SK-N-SH (cell line): ENCODE measurements around the gene ISY1. TPM values are rescaled to one million over a fixed set of nuclear protein-coding genes. Genes with fewer than 3 reads are reported as not detected.
"Not testable (repeated sequence)": the region's sequence is repeated elsewhere in the genome, so short reads cannot be mapped to it uniquely, and the experiment has no call there.

Experiments
- CTCF ChIA-PET: fragments of 300-600, 350-600 bp; formaldehyde crosslinking; extraction: SDS; loops from one replicate; lab custom pipeline; 2021; lab: Yijun Ruan, JAX
- POLR2A ChIA-PET: fragments of 350-600 bp; sonication (Branson Sonifier 250); formaldehyde crosslinking; extraction: SDS; loops from one replicate; lab custom pipeline; 2020; ENCODE audit warnings: antibody characterized with exemption, inconsistent platforms; lab: Yijun Ruan, JAX
- DNase-seq: peaks from one replicate; pipeline ENCODE4 v3.0.0; 2012
- H2AFZ ChIP-seq: fragments of 200-600 bp; sonication (generic); 2 replicates; pipeline ENCODE4 v1.8.1; 2016; ENCODE audit warnings: antibody characterized with exemption, mild to moderate bottlenecking, low read depth
- H3F3A ChIP-seq: fragments of 200-600 bp; sonication (generic); replicated peaks from 2 replicates; pipeline ENCODE3; 2016; ENCODE audit warnings: antibody characterized with exemption, mild to moderate bottlenecking; ENCODE audit not compliant: insufficient read depth
- H3K27ac ChIP-seq, 2 experiments: fragments of 200-500 bp in 1 of 2; fragments of 200-600 bp in 1 of 2; sonication (Bioruptor generic) in 1 of 2; sonication (generic), shearing (Covaris generic) in 1 of 2; 2 replicates each; pipeline versions ENCODE4 v1.5.1 to v1.6.1; 2014 to 2016; ENCODE audit warnings: low read depth in 2 of 2, inconsistent platforms in 1 of 2, low read length in 1 of 2, mild to moderate bottlenecking in 1 of 2, mixed read lengths in 1 of 2
- H3K27me3 ChIP-seq: fragments of 200-600 bp; sonication (generic), shearing (Covaris generic); 2 replicates; pipeline ENCODE4 v1.6.1; 2016; ENCODE audit warnings: mixed run types; ENCODE audit not compliant: insufficient read depth
- H3K36me3 ChIP-seq, 2 experiments: fragments of 200-500 bp in 1 of 2; fragments of 200-600 bp in 1 of 2; sonication (Bioruptor generic) in 1 of 2; sonication (generic) in 1 of 2; replicated peaks in 1 of 2; 2 replicates each; pipeline versions ENCODE3 to v1.5.1; 2014 to 2016; ENCODE audit warnings: low read length in 1 of 2, mild to moderate bottlenecking in 1 of 2; ENCODE audit not compliant: insufficient read depth in 2 of 2, control insufficient read depth in 1 of 2
- H3K4me1 ChIP-seq, 2 experiments: fragments of 200-500 bp in 1 of 2; fragments of 200-600 bp in 1 of 2; sonication (Bioruptor generic) in 1 of 2; sonication (generic), shearing (Covaris generic) in 1 of 2; 2 replicates each; pipeline versions ENCODE4 v1.5.1 to v1.6.1; 2014 to 2016; ENCODE audit warnings: low read depth in 1 of 2, low read length in 1 of 2, mixed run types in 1 of 2; ENCODE audit not compliant: insufficient read depth in 2 of 2, control insufficient read depth in 1 of 2
- H3K4me2 ChIP-seq: fragments of 200-600 bp; sonication (generic), shearing (Covaris generic); 2 replicates; pipeline ENCODE4 v1.6.1; 2017; ENCODE audit warnings: mixed run types
- H3K4me3 ChIP-seq, 2 experiments: fragments of 200-500 bp in 1 of 2; fragments of 200-600 bp in 1 of 2; sonication (Bioruptor generic) in 1 of 2; sonication (generic), shearing (Covaris generic) in 1 of 2; 2 replicates each; pipeline versions ENCODE4 v1.5.1 to v1.8.1; 2014 to 2016; ENCODE audit warnings: low read depth in 2 of 2, inconsistent platforms in 1 of 2, low read length in 1 of 2, mild to moderate bottlenecking in 1 of 2, mixed read lengths in 1 of 2, moderate library complexity in 1 of 2
- H3K79me2 ChIP-seq: fragments of 200-600 bp; sonication (generic); 2 replicates; pipeline ENCODE4 v1.8.1; 2017; ENCODE audit warnings: mild to moderate bottlenecking; ENCODE audit not compliant: insufficient read depth
- H3K9ac ChIP-seq: fragments of 200-600 bp; sonication (generic); 2 replicates; pipeline ENCODE4 v1.6.1; 2017; ENCODE audit warnings: mixed run types
- H3K9me2 ChIP-seq: fragments of 200-600 bp; sonication (generic); 2 replicates; pipeline ENCODE4 v1.6.1; 2017; ENCODE audit warnings: mixed run types
- H3K9me3 ChIP-seq: fragments of 200-600 bp; sonication (generic); 2 replicates; pipeline ENCODE4 v1.6.1; 2017; ENCODE audit warnings: mixed run types, mild to moderate bottlenecking, moderate library complexity
- H4K20me1 ChIP-seq: fragments of 200-600 bp; sonication (generic); 2 replicates; pipeline ENCODE4 v1.6.1; 2017; ENCODE audit warnings: mild to moderate bottlenecking, mixed run types; ENCODE audit not compliant: insufficient read depth
- CHD2 ChIP-seq: fragments of 150-350 bp; IDR thresholded peaks from 2 replicates; pipeline ENCODE4 v1.6.1; 2018; ENCODE audit warnings: low read length; ENCODE audit not compliant: partially characterized antibody
- EP300 ChIP-seq, 2 experiments: IDR thresholded peaks; 2 replicates each; pipeline versions ENCODE4 v1.4.0 to v1.6.1; 2012; ENCODE audit warnings: borderline replicate concordance in 1 of 2, low read depth in 1 of 2, low read length in 1 of 2
- EZH2phosphoT487 ChIP-seq: fragments of 200-600 bp; sonication (generic); IDR thresholded peaks from 2 replicates; pipeline ENCODE4 v1.6.1; 2017; ENCODE audit warnings: low read depth, mixed run types, mild to moderate bottlenecking, antibody characterized with exemption, moderate library complexity, borderline replicate concordance
- FOXJ3 ChIP-seq: sonication (generic); formaldehyde crosslinking; IDR thresholded peaks from 2 replicates; pipeline ENCODE4 v1.5.1; 2020; ENCODE audit warnings: mild to moderate bottlenecking, missing genetic modification reagents
- GABPA ChIP-seq: IDR thresholded peaks from 2 replicates; pipeline ENCODE4 v1.4.0; 2012; ENCODE audit warnings: low read depth, mild to moderate bottlenecking
- GATA2 ChIP-seq: sonication (generic); formaldehyde crosslinking; IDR thresholded peaks from 2 replicates; pipeline ENCODE4 v1.5.0; 2020; ENCODE audit warnings: mild to moderate bottlenecking, missing genetic modification reagents
- NFIC ChIP-seq: IDR thresholded peaks from 2 replicates; pipeline ENCODE4 v1.4.0; 2012; ENCODE audit warnings: borderline replicate concordance
- NRF1 ChIP-seq: IDR thresholded peaks from 2 replicates; pipeline ENCODE4 v1.6.1; 2012; ENCODE audit warnings: low read depth, mild to moderate bottlenecking, low read length
- POLR2AphosphoS5 ChIP-seq: IDR thresholded peaks from 2 replicates; pipeline ENCODE4 v1.6.1; 2012; ENCODE audit warnings: low read depth, low read length
- RCOR1 ChIP-seq: fragments of 150-350 bp; IDR thresholded peaks from 2 replicates; pipeline ENCODE4 v1.6.1; 2017; ENCODE audit warnings: antibody characterized with exemption, low read length
- SIN3A ChIP-seq: IDR thresholded peaks from 2 replicates; pipeline ENCODE4 v1.6.1; 2012; ENCODE audit warnings: low read depth, mild to moderate bottlenecking, low read length, moderate library complexity, borderline replicate concordance
- SMC3 ChIP-seq: IDR thresholded peaks from 2 replicates; pipeline ENCODE4 v1.6.1; 2012; ENCODE audit warnings: low read depth, low read length, improper control_type of control experiment
- TAF1 ChIP-seq: IDR thresholded peaks from 2 replicates; pipeline ENCODE4 v1.6.1; 2012; ENCODE audit warnings: low read depth, mild to moderate bottlenecking, low read length, moderate library complexity, borderline replicate concordance
- TEAD4 ChIP-seq: IDR thresholded peaks from 2 replicates; pipeline ENCODE4 v1.4.0; 2012; ENCODE audit warnings: mild to moderate bottlenecking, borderline replicate concordance; ENCODE audit not compliant: insufficient read depth
- ZBTB33 ChIP-seq: IDR thresholded peaks from 2 replicates; pipeline ENCODE4 v1.4.0; 2012; ENCODE audit warnings: low read depth, borderline replicate concordance
- WGBS: methylation state at CpG from one replicate; pipeline ENCODE4 v1.1.6; 2017; ENCODE audit warnings: low lambda C conversion rate; 5-methylcytosine and 5-hydroxymethylcytosine counted together
- polyA plus RNA-seq, 3 experiments: library from polyadenylated mRNA; depleted of rRNA; stranded (reverse); fragments of >200 nt; gene quantifications; 2 replicates each; pipeline ENCODE4 v1.2.3, GENCODE V29; 2012
- TF ChIP-seq, protein P1 (sequence below): fragments of 150-350 bp; IDR thresholded peaks from 2 replicates; pipeline ENCODE4 v1.6.1; 2016; ENCODE audit warnings: mild to moderate bottlenecking, low read depth, low read length
- TF ChIP-seq, protein P2 (sequence below): IDR thresholded peaks from 2 replicates; pipeline ENCODE4 v1.4.0; 2012; ENCODE audit warnings: low read depth

Gene ISY1
- polyA plus RNA-seq, 1 of the 3 experiments (the other 2 are of a cell fraction), result 20.9 TPM

DNA sequence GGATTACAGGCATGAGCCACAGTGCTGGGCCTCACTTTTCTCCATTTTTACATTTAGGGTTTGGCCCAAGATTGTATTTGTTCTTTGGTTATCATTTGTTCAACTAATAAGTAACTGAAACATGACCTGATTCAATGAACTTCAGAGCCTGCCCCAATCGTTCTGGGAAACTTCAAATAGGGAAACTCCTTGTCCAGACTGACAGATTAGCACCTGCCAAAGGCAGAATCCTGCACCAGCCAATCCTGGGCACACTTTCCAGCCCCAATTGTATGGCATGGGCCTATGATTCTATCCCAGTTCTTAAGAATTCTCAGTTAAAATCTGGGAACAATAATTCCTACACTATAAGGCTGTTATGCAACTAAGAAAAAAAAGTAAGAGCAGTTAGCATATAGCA is 21.0 kb downstream of the ISY1 start:
- Histone ChIP-seq H4K20me1 (no peaks in the 10 kb centered on the region), H3K9ac (no peak overlapping the region), H2AFZ (no peak overlapping the region), H3K9me2 (no peaks in the 10 kb centered on the region), H3K4me2 (no peak overlapping the region), H3K27me3 (no peaks in the 10 kb centered on the region), H3F3A (no peaks in the 10 kb centered on the region), H3K9me3 (no peaks in the 10 kb centered on the region), H3K27ac (no peak overlapping the region), H3K36me3 (peaks cover 18 to 50% of the 10 kb centered on the region in 2 experiments), H3K79me2 (no peaks in the 10 kb centered on the region), H3K4me3 (no peak overlapping the region), H3K4me1 (no peaks in the 10 kb centered on the region)
- no peak for TF ChIP-seq RCOR1
- no peak for TF ChIP-seq SIN3A
- no peak for TF ChIP-seq TAF1
- TF ChIP-seq, protein P1, sequence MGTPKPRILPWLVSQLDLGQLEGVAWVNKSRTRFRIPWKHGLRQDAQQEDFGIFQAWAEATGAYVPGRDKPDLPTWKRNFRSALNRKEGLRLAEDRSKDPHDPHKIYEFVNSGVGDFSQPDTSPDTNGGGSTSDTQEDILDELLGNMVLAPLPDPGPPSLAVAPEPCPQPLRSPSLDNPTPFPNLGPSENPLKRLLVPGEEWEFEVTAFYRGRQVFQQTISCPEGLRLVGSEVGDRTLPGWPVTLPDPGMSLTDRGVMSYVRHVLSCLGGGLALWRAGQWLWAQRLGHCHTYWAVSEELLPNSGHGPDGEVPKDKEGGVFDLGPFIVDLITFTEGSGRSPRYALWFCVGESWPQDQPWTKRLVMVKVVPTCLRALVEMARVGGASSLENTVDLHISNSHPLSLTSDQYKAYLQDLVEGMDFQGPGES, result no peak
- no peak for TF ChIP-seq EZH2phosphoT487
- TF ChIP-seq, protein P2, sequence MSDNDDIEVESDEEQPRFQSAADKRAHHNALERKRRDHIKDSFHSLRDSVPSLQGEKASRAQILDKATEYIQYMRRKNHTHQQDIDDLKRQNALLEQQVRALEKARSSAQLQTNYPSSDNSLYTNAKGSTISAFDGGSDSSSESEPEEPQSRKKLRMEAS, result no peak
- TF ChIP-seq SMC3, result no peak
- no peak for TF ChIP-seq POLR2AphosphoS5
- TF ChIP-seq FOXJ3 (CRISPR knock-in tag), result no peak
- no peak for TF ChIP-seq GABPA
- TF ChIP-seq CHD2, result no peak
- no peak for TF ChIP-seq NRF1
- TF ChIP-seq EP300 (IDR thresholded peaks at IDR 0.05; ENCODE audit: borderline replicate concordance in 1 of 2, low read depth in 1 of 2, low read length in 1 of 2), result no peak
- no peak for TF ChIP-seq ZBTB33
- no peak for TF ChIP-seq NFIC
- TF ChIP-seq TEAD4, result no peak
- no peak for TF ChIP-seq GATA2 (CRISPR knock-in tag)
- no peak for DNase-seq
- POLR2A ChIA-PET, result no interaction called here
- WGBS, result 24% methylated on average over 1 of the region's 1 CpG
- CTCF ChIA-PET, result no interaction called here

GRCh38 chr3:129136275-129136674 is 24.6 kb downstream of the ISY1 start:
- not testable (repeated sequence) for H3K27ac ChIP-seq, H2AFZ ChIP-seq, H4K20me1 ChIP-seq, H3F3A ChIP-seq, H3K9ac ChIP-seq, H3K79me2 ChIP-seq, H3K9me3 ChIP-seq, H3K4me3 ChIP-seq, H3K4me1 ChIP-seq, H3K27me3 ChIP-seq, H3K9me2 ChIP-seq, H3K4me2 ChIP-seq, DNase-seq
- 92% methylated on average over 10 of the region's 10 CpGs for WGBS
- H3K36me3 ChIP-seq, result peaks cover 35 to 36% of the 10 kb centered on the region in 2 experiments
- POLR2A ChIA-PET, result interaction anchor here (0.6 kb wide), 1 partner anchor 11 kb away, joined by 3 read pairs; no protein-coding TSS in a partner anchor
- CTCF ChIA-PET, result interaction anchor here (1.1 to 3.0 kb wide), 2 partner anchors 83 to 166 kb away, joined by 3 to 14 read pairs; no protein-coding TSS in a partner anchor
